HEK293T (cell line): ENCODE results near the gene PDE6B.

Experiments used
- CTCF ChIA-PET: fragments of 350-600 bp; formaldehyde crosslinking; extraction: SDS; loops from one replicate; lab custom pipeline; 2021; ENCODE audit warnings: antibody characterized with exemption, inconsistent platforms; lab: Yijun Ruan, JAX
- POLR2A ChIA-PET: fragments of 350-600 bp; formaldehyde crosslinking; extraction: SDS; loops from one replicate; lab custom pipeline; 2020; ENCODE audit warnings: antibody characterized with exemption, inconsistent platforms; lab: Yijun Ruan, JAX
- DNase-seq: peaks from one replicate; pipeline ENCODE4 v3.0.0; 2012; ENCODE audit warnings: mixed read lengths; ENCODE audit errors: extremely low spot score
- ARNT ChIP-seq: fragments of 450-650 bp; IDR thresholded peaks from 2 replicates; pipeline ENCODE4 v1.6.1; 2017; ENCODE audit warnings: mild to moderate bottlenecking
- BHLHE40 ChIP-seq: fragments of 450-650 bp; IDR thresholded peaks from 2 replicates; pipeline ENCODE4 v1.6.1; 2016; ENCODE audit warnings: mild to moderate bottlenecking, moderate library complexity, borderline replicate concordance
- CTBP1 ChIP-seq: fragments of 450-650 bp; IDR thresholded peaks from 2 replicates; pipeline ENCODE4 v1.6.1; 2016; ENCODE audit warnings: borderline replicate concordance
- ELF4 ChIP-seq: fragments of 450-650 bp; IDR thresholded peaks from 2 replicates; pipeline ENCODE4 v1.6.1; 2017; ENCODE audit warnings: antibody characterized with exemption
- FOXA1 ChIP-seq: fragments of 450-650 bp; IDR thresholded peaks from 2 replicates; pipeline ENCODE4 v1.6.1; 2016; ENCODE audit warnings: mild to moderate bottlenecking
- FOXK2 ChIP-seq: fragments of 450-650 bp; IDR thresholded peaks from 2 replicates; pipeline ENCODE4 v1.6.1; 2016; ENCODE audit warnings: mild to moderate bottlenecking
- FOXM1 ChIP-seq: fragments of 450-650 bp; IDR thresholded peaks from 2 replicates; pipeline ENCODE4 v1.6.1; 2017; ENCODE audit warnings: mild to moderate bottlenecking, borderline replicate concordance
- HDGF ChIP-seq: fragments of 450-650 bp; IDR thresholded peaks from 2 replicates; pipeline ENCODE4 v1.6.1; 2017; ENCODE audit warnings: antibody characterized with exemption, borderline replicate concordance
- L3MBTL2 ChIP-seq: fragments of 450-650 bp; conservative IDR thresholded peaks from 2 replicates; pipeline ENCODE4 v1.6.1; 2016; ENCODE audit warnings: mild to moderate bottlenecking
- LEF1 ChIP-seq: fragments of 450-650 bp; IDR thresholded peaks from 2 replicates; pipeline ENCODE4 v1.6.1; 2017; ENCODE audit warnings: mild to moderate bottlenecking, borderline replicate concordance
- NFRKB ChIP-seq: fragments of 450-650 bp; IDR thresholded peaks from 2 replicates; pipeline ENCODE4 v1.6.1; 2016; ENCODE audit warnings: mild to moderate bottlenecking, moderate library complexity
- PKNOX1 ChIP-seq: fragments of 450-650 bp; IDR thresholded peaks from 2 replicates; pipeline ENCODE4 v1.6.1; 2016
- SP1 ChIP-seq: fragments of 450-650 bp; IDR thresholded peaks from 2 replicates; pipeline ENCODE4 v1.6.1; 2017
- SUZ12 ChIP-seq: fragments of 450-650 bp; IDR thresholded peaks from 2 replicates; pipeline ENCODE4 v1.6.1; 2016; ENCODE audit warnings: mild to moderate bottlenecking
- TARDBP ChIP-seq: fragments of 450-650 bp; IDR thresholded peaks from 2 replicates; pipeline ENCODE4 v1.6.1; 2016
- ZNF384 ChIP-seq: fragments of 450-650 bp; IDR thresholded peaks from 2 replicates; pipeline ENCODE4 v1.6.1; 2016

The PDE6B gene

GRCh38 chr4:648579-649292 is 23.4 kb downstream of the PDE6B start:
- CTCF ChIA-PET: no interaction called here

GRCh38 chr4:649293-649625 is 23.9 kb downstream of the PDE6B start:
- no peak for TF ChIP-seq SP1
- no peak for TF ChIP-seq BHLHE40
- no peak for TF ChIP-seq SUZ12
- CTCF ChIA-PET: no interaction called here
- no peak for DNase-seq
- POLR2A ChIA-PET: no interaction called here

More at GRCh38 chr4:648579-649292, 23.4 kb downstream of the PDE6B start:
- POLR2A ChIA-PET: no interaction called here
- no peak for TF ChIP-seq ARNT
- TF ChIP-seq TARDBP: no peak
- no peak for TF ChIP-seq L3MBTL2
- TF ChIP-seq CTBP1: no peak
- TF ChIP-seq BHLHE40: no peak
- DNase-seq: no peak

GRCh38 chr4:649751-650310 is 24.5 kb downstream of the PDE6B start:
- TF ChIP-seq BHLHE40 (no peak), L3MBTL2 (no peak), SP1 (no peak), FOXM1 (no peak), TARDBP (no peak)
- no peak for DNase-seq
- POLR2A ChIA-PET: no interaction called here
- CTCF ChIA-PET: no interaction called here

DNA sequence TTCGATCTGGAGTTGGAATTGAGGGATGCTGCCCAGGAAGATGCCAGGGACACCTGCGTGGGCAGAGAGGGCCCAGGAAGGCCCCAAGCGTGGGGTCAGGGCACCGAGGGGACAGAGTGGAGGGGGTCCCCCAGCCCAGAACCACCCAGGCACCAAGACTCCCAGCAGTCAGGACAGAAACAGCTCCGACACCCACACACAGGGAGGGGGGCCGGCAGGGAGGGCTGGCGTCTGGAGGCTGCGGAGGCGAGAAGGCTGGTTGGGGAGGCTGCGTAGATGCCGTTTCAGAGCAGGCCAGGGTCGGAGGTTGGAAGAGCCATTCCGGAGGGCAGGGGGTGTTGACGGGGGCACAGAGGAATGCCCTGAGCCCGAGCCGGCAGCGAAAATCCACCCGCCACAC is 25.1 kb downstream of the PDE6B start:
- TF ChIP-seq ZNF384 (no peak), HDGF (no peak), NFRKB (no peak), ARNT (no peak), L3MBTL2 (no peak), CTBP1 (no peak), FOXA1 (no peak), SUZ12 (no peak), PKNOX1 (no peak), ELF4 (no peak), LEF1 (no peak), SP1 (no peak)
- POLR2A ChIA-PET: no interaction called here
- CTCF ChIA-PET: no interaction called here
- no peak for DNase-seq

- no peak for DNase-seq
- POLR2A ChIA-PET: interaction anchor here (0.9 kb wide), 1 partner anchor 23 kb away, joined by 3 read pairs; the partner anchor contains the start of genes ATP5ME and MYL5
These were observed 25.8 kb downstream of the PDE6B start for GRCh38 chr4:650951-651883.

DNA sequence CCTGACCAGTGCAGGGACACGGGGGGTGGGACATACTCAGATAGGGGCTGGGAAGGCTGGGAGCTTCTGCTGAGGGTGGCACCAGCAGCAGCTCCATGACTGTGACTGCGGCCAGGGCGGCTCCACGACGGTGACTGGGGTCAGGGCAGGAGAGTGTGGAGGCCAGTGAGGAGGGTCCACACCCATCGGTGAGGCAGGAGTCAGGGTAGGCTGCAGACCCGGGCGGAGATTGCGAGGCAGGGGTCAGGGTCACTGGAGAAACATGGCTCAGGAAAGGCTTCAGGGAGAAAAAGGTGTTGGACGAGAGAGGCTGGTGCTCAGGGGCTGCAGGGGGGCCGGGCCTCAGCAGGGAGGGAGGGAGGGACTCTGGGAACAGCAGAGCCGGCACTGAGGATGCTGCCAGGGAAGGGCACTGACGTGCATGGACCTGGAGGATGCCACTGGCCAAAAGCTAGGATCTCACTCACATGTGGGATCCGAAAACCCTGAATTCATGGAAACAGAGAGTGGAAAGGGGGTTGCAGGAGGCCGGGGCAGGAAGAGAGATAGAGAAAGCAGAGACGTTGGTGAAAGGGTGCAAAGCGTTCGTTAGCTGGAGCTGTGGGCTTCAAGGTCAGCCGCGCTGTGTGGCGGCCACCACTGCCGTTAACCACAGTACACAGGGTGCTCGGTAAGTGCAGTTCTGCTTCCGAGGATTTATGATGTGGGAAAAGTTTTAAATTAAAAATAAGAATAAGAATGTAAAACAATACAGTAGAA is 26.7 kb downstream of the PDE6B start:
- TF ChIP-seq SP1 (no peak), FOXM1 (no peak), HDGF (no peak), ELF4 (no peak), FOXA1 (no peak), ARNT (no peak), L3MBTL2 (no peak), CTBP1 (no peak), FOXK2 (no peak), BHLHE40 (no peak), PKNOX1 (no peak), LEF1 (no peak), SUZ12 (no peak), NFRKB (no peak), ZNF384 (no peak), TARDBP (no peak)
- POLR2A ChIA-PET: interaction anchor here (0.9 kb wide), 1 partner anchor 22 kb away, joined by 3 read pairs; the partner anchor contains the start of genes ATP5ME and MYL5

More at GRCh38 chr4:650951-651883, 25.8 kb downstream of the PDE6B start:
- CTCF ChIA-PET: no interaction called here
- no peak for TF ChIP-seq ARNT
- TF ChIP-seq FOXM1: no peak
- TF ChIP-seq FOXA1: no peak
- TF ChIP-seq PKNOX1: no peak
- TF ChIP-seq ZNF384: no peak
- TF ChIP-seq SUZ12: no peak

More for the DNA sequence above, 26.7 kb downstream of the PDE6B start:
- CTCF ChIA-PET: no interaction called here
- DNase-seq: no peak
